ENCODE results near the gene ZCCHC2. TPM values are rescaled to one million over a fixed set of nuclear protein-coding genes. Genes with fewer than 3 reads are reported as not detected.

ZCCHC2 gene
- total RNA-seq, 2 donors from 2014 or later: 14.4 to 16.9 TPM

DNA sequence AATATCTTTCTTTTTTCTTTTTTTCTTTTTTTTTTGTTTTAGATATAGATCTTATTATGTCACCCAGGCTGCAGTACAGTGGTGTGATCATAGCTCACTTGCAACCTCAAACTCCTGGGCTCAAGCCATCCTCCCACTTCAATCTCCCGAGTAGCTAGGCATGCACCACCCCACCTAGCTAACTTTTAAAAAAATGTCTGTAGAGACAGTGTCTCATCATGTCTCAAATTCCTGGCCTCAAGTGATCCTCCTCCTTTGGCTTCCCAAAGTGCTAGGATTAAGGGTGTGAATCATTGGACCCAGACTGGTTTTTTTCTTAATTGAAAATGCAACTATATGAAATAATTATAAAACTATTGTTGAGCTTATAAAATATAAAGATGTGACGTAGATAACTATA lies 9.8 kb upstream of the ZCCHC2 start:
- Mint-ChIP-seq H3K4me1 (no peaks in the 10 kb centered on the region), H3K27me3 (ENCODE audit: insufficient read depth) (peaks cover under 1% of the 10 kb centered on the region), H3K36me3 (ENCODE audit: low read depth) (no peaks in the 10 kb centered on the region), H3K4me3 (no peak overlapping the region), H3K9me3 (peaks cover 25% of the 10 kb centered on the region), H3K27ac (no peak overlapping the region)
- no peaks in the 10 kb centered on the region for H3K4me1 ChIP-seq (ENCODE audit: control insufficient read depth, insufficient read depth, low read length)
- H3K27ac ChIP-seq (ENCODE audit: low read depth, low read length): no peak overlapping the region
- 71 to 80% methylated on average over 1 to 2 of the region's 2 CpGs for WGBS, 2 experiments (ENCODE audit: insufficient coverage in 1 of 2, insufficient read length in 1 of 2)
- H3K27me3 ChIP-seq (ENCODE audit: control insufficient read depth, insufficient read depth, low read length, poor library complexity, severe bottlenecking): no peaks in the 10 kb centered on the region
- H3K9ac ChIP-seq (ENCODE audit: extremely low read depth, low read length, poor library complexity, severe bottlenecking): no peak overlapping the region
- no peak overlapping the region for H3K4me3 ChIP-seq (ENCODE audit: low read length)
- H3K9me3 ChIP-seq (ENCODE audit: control insufficient read depth, low read length): peaks cover 16% of the 10 kb centered on the region
- H3K36me3 ChIP-seq (ENCODE audit: control insufficient read depth, insufficient read depth, low read length): no peaks in the 10 kb centered on the region
- no peak for TF ChIP-seq CTCF (conservative IDR thresholded peaks at IDR 0.05)
- DNase-seq: no peak

DNA sequence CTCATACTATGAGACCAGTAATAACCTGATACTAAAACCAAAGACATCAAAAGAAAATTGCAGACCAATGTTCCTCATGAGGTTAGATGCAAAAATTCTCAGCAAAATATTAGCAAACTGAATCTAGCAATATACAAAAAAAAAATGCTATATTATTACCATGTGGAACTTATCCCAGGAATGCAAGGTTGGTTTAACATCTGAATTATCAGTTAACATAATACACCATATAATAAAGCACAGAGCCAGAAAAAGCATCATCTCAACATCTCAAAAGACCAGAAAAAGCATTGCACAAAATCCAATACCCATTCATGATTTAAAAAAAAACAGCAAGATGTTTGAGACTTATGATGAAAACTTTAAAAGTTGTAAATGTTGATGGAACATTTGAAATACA lies 8.3 kb upstream of the ZCCHC2 start:
- no peak for DNase-seq
- no peak overlapping the region for H3K27ac Mint-ChIP-seq
- Histone ChIP-seq H3K4me1 (ENCODE audit: control insufficient read depth, insufficient read depth, low read length) (no peaks in the 10 kb centered on the region), H3K4me3 (ENCODE audit: low read length) (no peak overlapping the region), H3K36me3 (ENCODE audit: control insufficient read depth, insufficient read depth, low read length) (no peaks in the 10 kb centered on the region), H3K9ac (ENCODE audit: extremely low read depth, low read length, poor library complexity, severe bottlenecking) (no peak overlapping the region), H3K27me3 (ENCODE audit: control insufficient read depth, insufficient read depth, low read length, poor library complexity, severe bottlenecking) (peaks cover under 1% of the 10 kb centered on the region), H3K9me3 (ENCODE audit: control insufficient read depth, low read length) (peaks cover 16% of the 10 kb centered on the region), H3K27ac (ENCODE audit: low read depth, low read length) (no peak overlapping the region)
- peaks cover 8% of the 10 kb centered on the region for H3K27me3 Mint-ChIP-seq (ENCODE audit: insufficient read depth)
- no peak for TF ChIP-seq CTCF (conservative IDR thresholded peaks at IDR 0.05)
- no peak overlapping the region for H3K4me3 Mint-ChIP-seq
- H3K4me1 Mint-ChIP-seq: no peaks in the 10 kb centered on the region
- H3K9me3 Mint-ChIP-seq: peaks cover 25% of the 10 kb centered on the region
- H3K36me3 Mint-ChIP-seq (ENCODE audit: low read depth): no peaks in the 10 kb centered on the region

- H3K4me1 ChIP-seq (ENCODE audit: control insufficient read depth, insufficient read depth, low read length): no peaks in the 10 kb centered on the region
- peaks cover 16% of the 10 kb centered on the region for H3K9me3 ChIP-seq (ENCODE audit: control insufficient read depth, low read length)
- H3K27me3 ChIP-seq (ENCODE audit: control insufficient read depth, insufficient read depth, low read length, poor library complexity, severe bottlenecking): peaks cover 17% of the 10 kb centered on the region
- Mint-ChIP-seq H3K27ac (no peak overlapping the region), H3K36me3 (ENCODE audit: low read depth) (no peaks in the 10 kb centered on the region), H3K9me3 (peaks cover 25% of the 10 kb centered on the region), H3K4me1 (no peaks in the 10 kb centered on the region), H3K4me3 (no peak overlapping the region), H3K27me3 (ENCODE audit: insufficient read depth) (peaks cover 20% of the 10 kb centered on the region)
- no peak overlapping the region for H3K27ac ChIP-seq (ENCODE audit: low read depth, low read length)
- no peaks in the 10 kb centered on the region for H3K36me3 ChIP-seq (ENCODE audit: control insufficient read depth, insufficient read depth, low read length)
- TF ChIP-seq CTCF (conservative IDR thresholded peaks at IDR 0.05): no peak
- H3K9ac ChIP-seq (ENCODE audit: extremely low read depth, low read length, poor library complexity, severe bottlenecking): no peak overlapping the region
- WGBS, 2 experiments (ENCODE audit: insufficient coverage in 1 of 2, insufficient read length in 1 of 2): 89% methylated on average over 1 of the region's 1 CpG; no CpG with 5 or more reads in 1 of the 2 experiments
- no peak for DNase-seq
- no peak overlapping the region for H3K4me3 ChIP-seq (ENCODE audit: low read length)
These were observed 6.6 kb upstream of the ZCCHC2 start for GRCh38 chr18:62516242-62516641.

Data from endodermal cell (in vitro differentiated cells).